ENCODE data around the gene NTM. TPM values are rescaled to one million over a fixed set of nuclear protein-coding genes. Genes with fewer than 3 reads are reported as not detected.

NTM gene
- total RNA-seq, 4 donors from 2014 or later: 0.78 to 1.1 (median 0.88) TPM; not detected in 1

DNA sequence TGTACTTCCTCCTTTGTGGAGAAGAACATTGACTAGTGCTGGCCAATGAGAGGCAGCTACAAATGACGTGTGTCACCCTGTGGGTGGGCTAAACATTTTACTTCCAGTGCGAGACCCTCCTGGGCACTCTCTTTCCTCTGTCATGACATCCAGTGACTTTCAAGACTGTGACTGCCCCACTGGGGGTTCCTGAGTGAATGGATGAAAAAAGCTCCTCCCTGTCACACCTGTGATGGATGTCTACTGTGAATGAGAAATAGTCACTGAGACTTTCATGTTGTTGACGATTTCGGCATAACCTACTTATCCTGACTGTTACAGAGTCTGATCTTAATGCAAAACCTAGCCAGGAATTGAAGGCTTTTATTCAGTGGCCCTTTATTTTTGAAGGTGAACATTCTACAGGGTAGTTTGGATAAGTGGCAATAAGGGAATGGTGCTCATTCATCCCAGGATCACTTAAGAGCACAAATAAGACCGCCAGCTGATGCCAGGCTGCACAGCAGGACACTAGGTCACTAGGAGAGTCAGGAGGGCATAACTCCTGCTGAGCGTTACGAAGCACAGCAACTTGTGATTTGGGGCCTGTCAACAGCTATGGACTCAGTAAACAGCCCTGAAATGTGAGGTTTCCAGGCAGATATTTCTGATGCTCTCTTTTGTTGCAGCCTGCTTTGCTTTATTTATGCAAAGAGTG lies 636.6 kb downstream of the NTM start:
- no peak overlapping the region for H3K27ac ChIP-seq
- DNase-seq: no peak
- H3K9me3 ChIP-seq: no peaks in the 10 kb centered on the region
- 78 to 83% methylated on average over 7 of the region's 7 CpGs for WGBS, 2 donors
- no peaks in the 10 kb centered on the region for H3K36me3 ChIP-seq
- H3K4me1 ChIP-seq: no peaks in the 10 kb centered on the region
- no peak overlapping the region for H3K4me3 ChIP-seq (replicated peaks in 1 of 3)
- intact Hi-C loops (cut with DNase I): no loop called here
- TF ChIP-seq, protein P1, sequence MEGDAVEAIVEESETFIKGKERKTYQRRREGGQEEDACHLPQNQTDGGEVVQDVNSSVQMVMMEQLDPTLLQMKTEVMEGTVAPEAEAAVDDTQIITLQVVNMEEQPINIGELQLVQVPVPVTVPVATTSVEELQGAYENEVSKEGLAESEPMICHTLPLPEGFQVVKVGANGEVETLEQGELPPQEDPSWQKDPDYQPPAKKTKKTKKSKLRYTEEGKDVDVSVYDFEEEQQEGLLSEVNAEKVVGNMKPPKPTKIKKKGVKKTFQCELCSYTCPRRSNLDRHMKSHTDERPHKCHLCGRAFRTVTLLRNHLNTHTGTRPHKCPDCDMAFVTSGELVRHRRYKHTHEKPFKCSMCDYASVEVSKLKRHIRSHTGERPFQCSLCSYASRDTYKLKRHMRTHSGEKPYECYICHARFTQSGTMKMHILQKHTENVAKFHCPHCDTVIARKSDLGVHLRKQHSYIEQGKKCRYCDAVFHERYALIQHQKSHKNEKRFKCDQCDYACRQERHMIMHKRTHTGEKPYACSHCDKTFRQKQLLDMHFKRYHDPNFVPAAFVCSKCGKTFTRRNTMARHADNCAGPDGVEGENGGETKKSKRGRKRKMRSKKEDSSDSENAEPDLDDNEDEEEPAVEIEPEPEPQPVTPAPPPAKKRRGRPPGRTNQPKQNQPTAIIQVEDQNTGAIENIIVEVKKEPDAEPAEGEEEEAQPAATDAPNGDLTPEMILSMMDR (IDR thresholded peaks at IDR 0.05): no peak
- TF ChIP-seq POLR2A (IDR thresholded peaks at IDR 0.05): no peak
- H3K27me3 ChIP-seq: no peaks in the 10 kb centered on the region

DNA sequence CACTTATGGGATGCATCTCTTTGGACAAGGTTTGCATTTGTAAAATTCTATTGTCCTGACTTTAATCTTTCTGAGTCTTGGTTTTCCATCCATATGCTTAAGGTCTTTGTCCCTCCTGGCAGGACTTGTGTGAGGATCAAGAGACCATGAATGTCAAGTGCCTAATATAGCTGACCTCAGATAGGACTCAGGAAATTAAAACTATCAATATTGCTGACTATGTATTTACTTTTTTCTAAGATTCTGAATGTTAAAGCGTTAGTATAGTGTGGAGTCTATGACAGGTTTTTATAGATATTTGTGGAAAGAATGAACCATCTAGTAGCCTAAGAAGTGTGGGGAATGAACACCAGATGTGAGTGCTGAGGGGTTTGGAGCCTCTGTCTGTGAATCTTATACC lies 637.8 kb downstream of the NTM start:
- TF ChIP-seq, protein P1 (IDR thresholded peaks at IDR 0.05): no peak
- TF ChIP-seq POLR2A (IDR thresholded peaks at IDR 0.05): no peak
- DNase-seq: no peak
- Histone ChIP-seq H3K4me1 (no peaks in the 10 kb centered on the region), H3K36me3 (no peaks in the 10 kb centered on the region), H3K9me3 (no peaks in the 10 kb centered on the region), H3K27ac (no peak overlapping the region), H3K4me3 (replicated peaks in 1 of 3) (no peak overlapping the region), H3K27me3 (no peaks in the 10 kb centered on the region)
- 61 to 64% methylated on average over 1 of the region's 1 CpG for WGBS, 2 donors
- intact Hi-C loops (cut with DNase I): no loop called here

DNA sequence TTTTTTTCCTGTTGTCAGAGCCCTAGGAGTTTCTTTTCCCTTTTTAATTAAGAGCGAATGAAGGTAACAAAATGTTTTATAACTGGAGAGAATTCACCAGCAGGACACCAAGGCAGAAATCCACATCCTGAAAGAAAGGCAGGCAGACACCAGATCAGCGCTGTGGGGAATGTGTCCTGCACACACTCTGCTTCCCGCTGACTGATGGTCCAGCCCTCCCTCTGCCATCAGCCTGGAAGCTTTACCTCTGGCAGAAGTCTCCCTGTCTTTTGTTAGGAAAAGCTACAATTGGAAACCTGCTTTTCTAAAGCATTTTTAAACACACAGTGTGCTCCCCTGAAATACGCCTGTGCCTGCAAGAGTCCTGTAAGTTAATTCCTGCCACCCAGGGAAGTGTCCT lies 638.5 kb downstream of the NTM start:
- Histone ChIP-seq H3K27me3 (no peaks in the 10 kb centered on the region), H3K4me3 (replicated peaks in 1 of 3) (no peak overlapping the region), H3K4me1 (no peaks in the 10 kb centered on the region), H3K27ac (no peak overlapping the region), H3K9me3 (no peaks in the 10 kb centered on the region), H3K36me3 (no peaks in the 10 kb centered on the region)
- TF ChIP-seq, protein P1 (IDR thresholded peaks at IDR 0.05): no peak
- no peak for TF ChIP-seq POLR2A (IDR thresholded peaks at IDR 0.05)
- intact Hi-C loops (cut with DNase I): no loop called here
- 54 to 55% methylated on average over 4 of the region's 4 CpGs for WGBS, 2 donors
- DNase-seq: no peak

DNA sequence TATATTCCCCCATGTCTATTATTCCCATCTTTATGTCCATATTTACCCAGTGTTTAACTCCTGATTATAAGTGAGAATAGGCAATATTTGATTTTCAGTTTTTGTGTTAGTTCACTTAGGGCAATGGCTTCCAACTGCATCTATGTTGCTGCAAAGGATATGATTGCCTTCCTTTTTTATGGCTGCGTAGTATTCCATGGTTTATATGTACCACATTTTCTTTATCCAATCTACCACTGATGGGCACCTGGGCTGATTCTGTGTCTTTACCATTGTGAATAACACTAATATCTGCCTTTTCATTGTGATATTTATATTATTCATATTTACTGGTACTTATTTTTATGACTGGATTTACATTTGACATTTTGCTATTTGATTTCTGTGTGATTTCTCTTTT lies 649.6 kb downstream of the NTM start:
- Histone ChIP-seq H3K27ac (no peak overlapping the region), H3K4me3 (replicated peaks in 1 of 3) (no peak overlapping the region), H3K4me1 (no peaks in the 10 kb centered on the region), H3K27me3 (no peaks in the 10 kb centered on the region), H3K9me3 (no peaks in the 10 kb centered on the region), H3K36me3 (no peaks in the 10 kb centered on the region)
- DNase-seq: no peak
- WGBS, 2 donors: 96 to 97% methylated on average over 1 of the region's 1 CpG
- TF ChIP-seq, protein P1 (IDR thresholded peaks at IDR 0.05): no peak
- TF ChIP-seq POLR2A (IDR thresholded peaks at IDR 0.05): no peak
- intact Hi-C loops (cut with DNase I): loop anchor here (10.0 kb wide), 1 partner anchor 155 kb away; no protein-coding TSS in a partner anchor

DNA sequence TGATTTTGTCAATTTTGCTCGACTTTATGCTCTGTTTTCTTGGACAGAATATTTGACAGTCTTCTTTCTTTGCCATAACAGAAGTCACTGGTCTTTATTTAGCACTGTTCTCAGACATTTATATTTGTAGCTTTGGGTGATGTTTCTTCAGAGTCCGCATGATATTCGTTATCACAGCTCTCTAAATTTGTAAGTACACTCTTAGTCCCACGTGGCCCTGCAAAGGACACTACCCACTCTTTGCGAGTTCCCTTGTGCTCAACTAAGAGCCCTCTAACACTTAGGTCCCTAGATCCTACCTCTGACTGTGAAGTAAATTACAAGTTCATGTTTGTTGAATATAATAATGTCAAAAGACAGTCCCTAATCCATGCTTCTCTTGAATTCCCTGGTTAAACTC lies 651.9 kb downstream of the NTM start:
- H3K27me3 ChIP-seq: no peaks in the 10 kb centered on the region
- H3K36me3 ChIP-seq: no peaks in the 10 kb centered on the region
- intact Hi-C loops (cut with DNase I): loop anchor here (10.0 kb wide), 1 partner anchor 157 kb away; no protein-coding TSS in a partner anchor
- no peak for DNase-seq
- no peak overlapping the region for H3K4me3 ChIP-seq (replicated peaks in 1 of 3)
- no peaks in the 10 kb centered on the region for H3K4me1 ChIP-seq
- H3K27ac ChIP-seq: no peak overlapping the region
- H3K9me3 ChIP-seq: no peaks in the 10 kb centered on the region
- no peak for TF ChIP-seq POLR2A (IDR thresholded peaks at IDR 0.05)
- TF ChIP-seq, protein P1 (IDR thresholded peaks at IDR 0.05): no peak
- 51 to 75% methylated on average over 5 of the region's 5 CpGs for WGBS, 2 donors
